Peyer's patch (tissue), 4 donors: ENCODE data around the gene ABL1. TPM values are rescaled to one million over a fixed set of nuclear protein-coding genes. Genes with fewer than 3 reads are reported as not detected.
A peak's percentile ranks its signal among the peaks of the same experiment; 100 is the strongest.

Experiments used
- DNase-seq, 3 donors: peaks; one replicate each; pipeline ENCODE4 v3.0.0-alpha.2; 2017 to 2019
- H3K27ac ChIP-seq, 4 donors: fragments of 200-600 bp; sonication (generic); one replicate each; pipeline ENCODE4 v1.5.1; 2016 to 2019
- H3K27me3 ChIP-seq, 2 donors: fragments of 200-600 bp; sonication (generic); one replicate each; pipeline ENCODE4 v1.5.1; 2019
- H3K36me3 ChIP-seq, 3 donors: fragments of 200-600 bp; sonication (generic); one replicate each; pipeline ENCODE4 v1.5.1; 2016 to 2019
- H3K4me1 ChIP-seq, 4 donors: fragments of 200-600 bp; sonication (generic); one replicate each; pipeline ENCODE4 v1.5.1; 2016 to 2019
- H3K4me3 ChIP-seq, 4 donors: fragments of 200-600 bp; sonication (generic); 1 replicate in 3 of 4; 2 replicates in 1 of 4; pipeline ENCODE4 v1.5.1; 2016 to 2019; ENCODE audit warnings: mild to moderate bottlenecking in 1 of 4
- H3K9me3 ChIP-seq, 4 donors: fragments of 200-600 bp; sonication (generic); one replicate each; pipeline ENCODE4 v1.5.1; 2016 to 2019; ENCODE audit warnings: mild to moderate bottlenecking in 1 of 4
- POLR2A ChIP-seq, 2 donors: fragments of 450-650 bp; IDR thresholded peaks; one replicate each; pipeline ENCODE4 v1.5.1; 2017; ENCODE audit warnings: antibody characterized with exemption in 2 of 2, mild to moderate bottlenecking in 2 of 2, moderate library complexity in 2 of 2
- total RNA-seq, 4 donors: library from RNA; depleted of rRNA; stranded (reverse); fragments of >200 nt; gene quantifications; one replicate each; pipeline ENCODE4 v1.1.0, GENCODE V29; 2016
- TF ChIP-seq, protein P1 (sequence below), 6 experiments: fragments of 450-650 bp in 4 of 6; fragments of 200-600 bp in 2 of 6; sonication (generic) in 1 of 6; IDR thresholded peaks; one replicate each; pipeline ENCODE4 v1.5.1; 2017 to 2019; ENCODE audit warnings: antibody characterized with exemption in 6 of 6, mild to moderate bottlenecking in 3 of 6, moderate library complexity in 1 of 6

ABL1 gene
- total RNA-seq, 4 donors from 2014 or later = 43.6 to 85.8 (median 67.4) TPM

DNA sequence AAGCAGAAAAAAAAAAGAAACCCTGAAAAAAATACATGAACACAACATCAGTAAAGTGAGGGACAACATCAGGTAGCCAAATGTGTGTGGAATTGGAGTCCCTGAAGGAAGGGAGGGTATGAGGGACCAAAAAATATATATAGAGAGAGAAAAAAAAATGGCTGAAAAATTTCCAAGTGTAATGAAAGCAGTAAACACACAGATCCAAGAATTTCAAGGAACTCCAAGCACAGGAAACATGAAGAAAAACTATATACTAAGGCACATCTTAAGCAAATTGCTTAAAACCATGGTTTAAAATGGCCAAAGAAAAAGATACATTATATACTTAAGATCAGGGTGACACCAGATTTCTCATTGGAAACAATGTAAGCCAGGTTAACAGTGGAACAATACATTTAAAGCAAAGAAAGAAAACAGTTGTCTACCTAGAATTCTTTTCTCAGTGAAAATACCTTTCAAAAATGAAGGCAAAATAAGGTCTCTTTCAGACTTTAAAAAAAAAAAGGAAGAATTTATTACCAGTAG is 24.4 kb upstream of the ABL1 start:
- Histone ChIP-seq H3K4me1 (no peaks in the 10 kb centered on the region), H3K4me3 (no peak overlapping the region), H3K9me3 (no peaks in the 10 kb centered on the region), H3K27me3 (no peaks in the 10 kb centered on the region), H3K27ac (no peak overlapping the region), H3K36me3 (no peaks in the 10 kb centered on the region)
- DNase-seq = no peak
- no peak for TF ChIP-seq POLR2A (IDR thresholded peaks at IDR 0.05)
- TF ChIP-seq, protein P1, sequence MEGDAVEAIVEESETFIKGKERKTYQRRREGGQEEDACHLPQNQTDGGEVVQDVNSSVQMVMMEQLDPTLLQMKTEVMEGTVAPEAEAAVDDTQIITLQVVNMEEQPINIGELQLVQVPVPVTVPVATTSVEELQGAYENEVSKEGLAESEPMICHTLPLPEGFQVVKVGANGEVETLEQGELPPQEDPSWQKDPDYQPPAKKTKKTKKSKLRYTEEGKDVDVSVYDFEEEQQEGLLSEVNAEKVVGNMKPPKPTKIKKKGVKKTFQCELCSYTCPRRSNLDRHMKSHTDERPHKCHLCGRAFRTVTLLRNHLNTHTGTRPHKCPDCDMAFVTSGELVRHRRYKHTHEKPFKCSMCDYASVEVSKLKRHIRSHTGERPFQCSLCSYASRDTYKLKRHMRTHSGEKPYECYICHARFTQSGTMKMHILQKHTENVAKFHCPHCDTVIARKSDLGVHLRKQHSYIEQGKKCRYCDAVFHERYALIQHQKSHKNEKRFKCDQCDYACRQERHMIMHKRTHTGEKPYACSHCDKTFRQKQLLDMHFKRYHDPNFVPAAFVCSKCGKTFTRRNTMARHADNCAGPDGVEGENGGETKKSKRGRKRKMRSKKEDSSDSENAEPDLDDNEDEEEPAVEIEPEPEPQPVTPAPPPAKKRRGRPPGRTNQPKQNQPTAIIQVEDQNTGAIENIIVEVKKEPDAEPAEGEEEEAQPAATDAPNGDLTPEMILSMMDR (IDR thresholded peaks at IDR 0.05) = no peak

DNA sequence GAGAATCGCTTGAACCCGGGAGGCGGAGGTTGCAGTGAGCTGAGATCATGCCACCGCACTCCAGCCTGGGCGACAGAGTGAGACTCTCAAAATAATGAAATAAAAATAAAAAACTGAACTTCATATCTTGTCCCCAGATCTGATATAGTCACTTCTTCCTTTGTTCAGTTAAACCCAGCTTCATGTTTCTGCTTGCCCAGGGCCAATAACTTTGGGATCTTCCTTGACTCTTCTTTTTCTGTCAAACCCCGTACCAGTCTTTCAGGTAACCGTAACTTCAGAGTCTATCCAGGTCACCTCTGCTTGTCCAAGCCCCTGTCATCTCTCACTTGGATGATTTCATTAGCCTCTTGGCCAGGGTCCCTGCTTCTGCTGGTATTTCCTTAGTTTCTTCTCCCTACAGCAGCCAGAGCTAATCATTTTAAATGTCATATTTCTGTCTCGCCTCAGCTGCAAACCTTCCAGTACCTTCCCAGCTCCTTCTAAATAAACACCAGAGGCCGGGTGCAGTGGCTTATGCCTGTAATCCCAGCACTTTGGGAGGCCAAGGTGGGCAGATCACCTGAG is 19.7 kb upstream of the ABL1 start:
- Histone ChIP-seq H3K4me1 (no peaks in the 10 kb centered on the region), H3K36me3 (no peaks in the 10 kb centered on the region), H3K27me3 (no peaks in the 10 kb centered on the region), H3K9me3 (no peaks in the 10 kb centered on the region), H3K27ac (no peak overlapping the region), H3K4me3 (no peak overlapping the region)
- no peak for DNase-seq
- no peak for TF ChIP-seq POLR2A (IDR thresholded peaks at IDR 0.05)
- TF ChIP-seq, protein P1 (IDR thresholded peaks at IDR 0.05) = no peak

DNA sequence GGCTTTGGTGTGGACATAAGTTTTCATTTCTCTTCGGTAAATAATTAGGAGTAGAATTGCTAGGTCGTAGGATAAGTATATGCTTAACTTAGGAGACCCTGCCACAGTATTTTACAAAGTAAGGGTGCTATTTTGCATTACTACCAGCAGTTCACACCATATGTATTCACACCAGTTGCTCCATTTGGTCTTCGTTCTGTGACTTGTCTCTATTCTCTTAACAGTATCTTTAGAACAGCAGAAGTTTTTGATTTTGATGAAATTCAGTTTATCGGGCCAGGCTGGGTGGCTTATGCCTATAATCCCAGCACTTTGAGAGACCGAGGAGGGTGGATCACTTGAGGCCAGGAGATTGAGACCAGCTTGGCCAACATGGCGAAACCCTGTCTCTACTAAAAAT is 17.1 kb upstream of the ABL1 start:
- H3K27me3 ChIP-seq = no peaks in the 10 kb centered on the region
- TF ChIP-seq, protein P1 (IDR thresholded peaks at IDR 0.05) = no peak
- no peak for TF ChIP-seq POLR2A (IDR thresholded peaks at IDR 0.05)
- no peaks in the 10 kb centered on the region for H3K9me3 ChIP-seq
- H3K4me1 ChIP-seq = no peaks in the 10 kb centered on the region
- H3K36me3 ChIP-seq = no peaks in the 10 kb centered on the region
- no peak for DNase-seq
- no peak overlapping the region for H3K4me3 ChIP-seq
- H3K27ac ChIP-seq = no peak overlapping the region

DNA sequence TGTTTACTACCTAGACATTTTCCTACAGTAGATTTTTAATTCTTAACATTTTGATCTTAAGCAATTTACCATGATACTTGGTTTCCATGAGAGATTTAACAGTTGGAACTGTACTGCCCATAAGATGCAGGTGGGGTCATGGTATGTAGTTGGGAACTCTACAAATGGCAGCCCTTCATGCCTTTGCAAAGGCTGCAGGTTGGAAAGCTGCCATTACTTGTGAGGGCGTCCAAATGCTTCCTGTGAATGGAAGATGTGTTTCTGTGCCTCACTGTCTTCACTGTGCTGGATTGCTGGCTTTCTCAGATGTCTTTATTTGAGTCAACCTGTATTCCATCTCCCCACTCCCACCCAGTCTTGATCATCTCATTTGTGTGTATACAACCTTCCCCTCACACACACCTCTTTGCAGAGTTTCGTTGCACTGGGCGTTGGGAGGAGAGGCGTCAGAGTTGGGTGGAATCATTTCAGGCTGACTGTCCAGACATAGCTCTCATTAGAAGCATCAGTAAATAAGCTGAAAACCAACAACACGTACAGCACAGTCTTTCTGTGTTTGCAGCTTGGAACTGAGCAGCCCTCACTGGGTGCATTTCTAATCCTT is 14.8 kb upstream of the ABL1 start:
- no peak for DNase-seq
- Histone ChIP-seq H3K27me3 (no peaks in the 10 kb centered on the region), H3K36me3 (no peaks in the 10 kb centered on the region), H3K4me3 (no peak overlapping the region), H3K4me1 (peaks cover 0 to 18% (median 0%) of the 10 kb centered on the region in 4 donors), H3K9me3 (no peaks in the 10 kb centered on the region), H3K27ac (no peak overlapping the region)
- TF ChIP-seq POLR2A (IDR thresholded peaks at IDR 0.05) = no peak
- TF ChIP-seq, protein P1 (IDR thresholded peaks at IDR 0.05) = no peak

DNA sequence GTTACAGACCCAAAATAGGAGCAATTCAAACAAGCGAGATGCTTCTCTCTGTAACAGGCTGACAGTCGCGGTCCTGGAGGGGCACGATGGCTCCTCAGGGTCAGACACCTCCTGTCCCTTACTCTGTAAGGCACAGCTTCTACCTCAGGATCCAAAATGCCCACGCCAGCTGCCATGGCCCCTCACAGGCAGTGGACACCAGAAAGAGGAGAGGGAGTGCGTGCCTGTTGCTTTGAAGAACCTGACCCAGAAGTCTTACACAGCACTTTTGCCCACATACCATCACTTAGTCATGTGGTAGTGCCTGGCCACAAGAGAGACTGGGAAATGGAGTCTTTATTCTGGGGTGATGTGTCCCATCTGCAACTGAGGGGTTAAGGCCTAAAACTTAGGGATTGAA is 11.6 kb upstream of the ABL1 start:
- peaks cover 0 to 30% (median 3%) of the 10 kb centered on the region in 4 donors for H3K4me1 ChIP-seq
- no peaks in the 10 kb centered on the region for H3K36me3 ChIP-seq
- DNase-seq = no peak
- H3K9me3 ChIP-seq = no peaks in the 10 kb centered on the region
- no peak overlapping the region for H3K4me3 ChIP-seq
- H3K27ac ChIP-seq = peak overlapping the region in 2 of 4 donors; percentile 74 to 75
- no peaks in the 10 kb centered on the region for H3K27me3 ChIP-seq
- TF ChIP-seq, protein P1 (IDR thresholded peaks at IDR 0.05) = no peak
- TF ChIP-seq POLR2A (IDR thresholded peaks at IDR 0.05) = no peak
